Gastrocnemius medialis (tissue), 4 donors: Measurements from ENCODE around the gene C1QTNF1. TPM values are rescaled to one million over a fixed set of nuclear protein-coding genes. Genes with fewer than 3 reads are reported as not detected.

Experiments used
- ATAC-seq, 2 donors: fragments of 150-250 bp; one replicate each; pipeline ENCODE4 v1.9.1; 2016
- DNase-seq, 2 donors: peaks; one replicate each; pipeline ENCODE4 v3.0.0-alpha.2; 2019
- H3K27ac ChIP-seq, 4 donors: fragments of 200-600 bp; sonication (generic); 1 replicate in 1 of 4; 2 replicates in 3 of 4; pipeline ENCODE4 v1.5.1; 2016 to 2018; ENCODE audit warnings: mild to moderate bottlenecking in 2 of 4, moderate library complexity in 1 of 4
- H3K27me3 ChIP-seq, 3 donors: fragments of 200-600 bp; sonication (generic) in 2 of 3; 1 replicate in 1 of 3; 2 replicates in 2 of 3; pipeline versions ENCODE4 v1.5.1 to v1.6.0; 2016 to 2019; ENCODE audit warnings: mild to moderate bottlenecking in 1 of 3, moderate library complexity in 1 of 3
- H3K36me3 ChIP-seq, 2 donors: fragments of 200-600 bp; sonication (generic) in 1 of 2; one replicate each; pipeline ENCODE4 v1.5.1; 2017 to 2018
- H3K4me1 ChIP-seq, 2 donors: fragments of 200-600 bp; sonication (generic) in 1 of 2; one replicate each; pipeline ENCODE4 v1.5.1; 2016 to 2017; ENCODE audit warnings: mild to moderate bottlenecking in 2 of 2
- H3K4me3 ChIP-seq, 4 donors: fragments of 200-600 bp; sonication (generic) in 3 of 4; 1 replicate in 1 of 4; 2 replicates in 3 of 4; pipeline ENCODE4 v1.5.1; 2016 to 2019; ENCODE audit warnings: mild to moderate bottlenecking in 2 of 4
- H3K9me3 ChIP-seq, 3 donors: fragments of 200-600 bp; sonication (generic) in 2 of 3; 1 replicate in 1 of 3; 2 replicates in 2 of 3; pipeline ENCODE4 v1.5.1; 2016 to 2019
- CTCF ChIP-seq, 5 experiments: fragments of 450-650 bp in 3 of 5; fragments of 200-600 bp in 2 of 5; sonication (generic) in 2 of 5; IDR thresholded peaks in 4 of 5; conservative IDR thresholded peaks in 1 of 5; 1 replicate in 4 of 5; 2 replicates in 1 of 5; pipeline ENCODE4 v1.5.1; 2016 to 2019; ENCODE audit warnings: antibody characterized with exemption in 5 of 5, mild to moderate bottlenecking in 3 of 5, moderate library complexity in 3 of 5
- POLR2A ChIP-seq, 2 donors: fragments of 450-650 bp; IDR thresholded peaks; one replicate each; pipeline ENCODE4 v1.6.1; 2017; ENCODE audit warnings: antibody characterized with exemption in 2 of 2, mild to moderate bottlenecking in 2 of 2, moderate library complexity in 2 of 2
- in situ Hi-C, 4 donors: fragments of 200-750 bp; cut with MboI; loops; one replicate each; pipeline versions ENCODE4 v1.15.0 to v1.8.0; 2017; ENCODE audit warnings: low sequenced_read_pairs in 4 of 4
- intact Hi-C: fragments of 100-400 bp; cut with DNase I; formaldehyde crosslinking; loops from one replicate; pipeline ENCODE4 v1.15.1; 2023; ENCODE audit warnings: low total_unique reads
- total RNA-seq, 4 donors: library from RNA; depleted of rRNA; stranded (reverse); fragments of >200 nt; gene quantifications; one replicate each; pipeline versions ENCODE4 v1.1.0 to v1.2.3, GENCODE V29; 2016

Gene C1QTNF1
- total RNA-seq, 4 donors from 2014 or later, result 11.1 to 38.6 (median 21.2) TPM

DNA sequence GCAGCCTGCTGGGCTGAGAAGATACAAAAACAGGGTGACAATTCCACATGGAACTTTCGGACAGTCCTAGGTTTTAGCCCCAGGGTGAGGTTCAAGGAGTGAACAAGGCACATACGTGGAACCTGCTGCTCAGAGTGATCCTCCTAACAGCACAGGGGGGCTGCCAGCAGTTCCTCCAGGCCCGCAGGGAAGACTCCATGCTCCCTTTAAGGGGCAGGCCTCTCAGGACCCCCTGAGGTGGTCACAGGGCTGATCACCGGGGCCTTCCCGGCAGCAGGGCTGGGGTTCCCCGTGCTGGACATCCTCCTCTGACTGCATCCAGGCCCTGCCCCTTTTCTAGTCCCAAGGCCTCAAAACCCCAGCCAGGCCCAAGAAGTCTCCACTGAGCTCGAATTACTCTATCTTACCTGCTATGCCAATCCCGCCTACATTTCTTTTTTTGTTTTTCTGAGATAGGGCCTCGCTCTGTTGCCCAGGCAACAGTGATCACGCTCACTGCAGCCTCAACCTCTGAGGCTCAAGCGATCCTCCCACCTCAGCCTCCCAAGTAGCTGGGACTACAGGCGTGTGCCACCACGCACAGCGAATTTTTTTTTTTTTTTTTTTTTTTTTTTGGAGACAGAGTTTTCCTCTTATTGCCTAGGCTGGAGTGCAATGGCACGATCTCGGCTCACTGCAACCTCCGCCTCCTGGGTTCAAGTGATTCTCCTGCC, 24.8 kb upstream of the C1QTNF1 start:
- peaks cover 14 to 16% of the 10 kb centered on the region in 2 donors for H3K4me1 ChIP-seq

GRCh38 chr17:78999947-79000395, 24.0 kb upstream of the C1QTNF1 start:
- DNase-seq (no peak), ATAC-seq (no peak)
- no peaks in the 10 kb centered on the region for H3K9me3 ChIP-seq
- peaks cover 0 to 12% of the 10 kb centered on the region in 2 donors for H3K36me3 ChIP-seq
- no peak overlapping the region for H3K27ac ChIP-seq
- TF ChIP-seq POLR2A (IDR thresholded peaks at IDR 0.05) (no peak), CTCF (IDR thresholded peaks at IDR 0.05 in 4 of 5, conservative IDR thresholded peaks at IDR 0.05 in 1 of 5) (no peak)
- H3K27me3 ChIP-seq, result no peaks in the 10 kb centered on the region
- in situ Hi-C loops, result no loop called here
- intact Hi-C loops, result no loop called here
- peaks cover 14 to 16% of the 10 kb centered on the region in 2 donors for H3K4me1 ChIP-seq
- H3K4me3 ChIP-seq, result no peak overlapping the region

More for the DNA sequence above, 24.8 kb upstream of the C1QTNF1 start:
- no peaks in the 10 kb centered on the region for H3K9me3 ChIP-seq
- intact Hi-C loops (no loop called here), in situ Hi-C loops (no loop called here)
- ATAC-seq (no peak), DNase-seq (peak in 1 of 2 donors; percentile 5)
- peak overlapping the region in 2 of 4 donors; percentile 26 to 39 for H3K27ac ChIP-seq
- TF ChIP-seq POLR2A (IDR thresholded peaks at IDR 0.05) (no peak), CTCF (IDR thresholded peaks at IDR 0.05 in 4 of 5, conservative IDR thresholded peaks at IDR 0.05 in 1 of 5) (no peak)
- H3K36me3 ChIP-seq, result peaks cover 0 to 12% of the 10 kb centered on the region in 2 donors
- H3K4me3 ChIP-seq, result no peak overlapping the region
- H3K27me3 ChIP-seq, result no peaks in the 10 kb centered on the region

GRCh38 chr17:79000396-79001189, 23.4 kb upstream of the C1QTNF1 start:
- peaks cover 0 to 12% of the 10 kb centered on the region in 2 donors for H3K36me3 ChIP-seq
- H3K4me1 ChIP-seq, result peaks cover 14 to 19% of the 10 kb centered on the region in 2 donors
- intact Hi-C loops (no loop called here), in situ Hi-C loops (no loop called here)
- H3K27ac ChIP-seq, result no peak overlapping the region
- no peak for ATAC-seq
- TF ChIP-seq CTCF (IDR thresholded peaks at IDR 0.05 in 4 of 5, conservative IDR thresholded peaks at IDR 0.05 in 1 of 5), result no peak
- TF ChIP-seq POLR2A (IDR thresholded peaks at IDR 0.05), result no peak
- H3K27me3 ChIP-seq, result no peaks in the 10 kb centered on the region
- no peak overlapping the region for H3K4me3 ChIP-seq
- peak in 1 of 2 donors; percentile 8 for DNase-seq
- H3K9me3 ChIP-seq, result no peaks in the 10 kb centered on the region

DNA sequence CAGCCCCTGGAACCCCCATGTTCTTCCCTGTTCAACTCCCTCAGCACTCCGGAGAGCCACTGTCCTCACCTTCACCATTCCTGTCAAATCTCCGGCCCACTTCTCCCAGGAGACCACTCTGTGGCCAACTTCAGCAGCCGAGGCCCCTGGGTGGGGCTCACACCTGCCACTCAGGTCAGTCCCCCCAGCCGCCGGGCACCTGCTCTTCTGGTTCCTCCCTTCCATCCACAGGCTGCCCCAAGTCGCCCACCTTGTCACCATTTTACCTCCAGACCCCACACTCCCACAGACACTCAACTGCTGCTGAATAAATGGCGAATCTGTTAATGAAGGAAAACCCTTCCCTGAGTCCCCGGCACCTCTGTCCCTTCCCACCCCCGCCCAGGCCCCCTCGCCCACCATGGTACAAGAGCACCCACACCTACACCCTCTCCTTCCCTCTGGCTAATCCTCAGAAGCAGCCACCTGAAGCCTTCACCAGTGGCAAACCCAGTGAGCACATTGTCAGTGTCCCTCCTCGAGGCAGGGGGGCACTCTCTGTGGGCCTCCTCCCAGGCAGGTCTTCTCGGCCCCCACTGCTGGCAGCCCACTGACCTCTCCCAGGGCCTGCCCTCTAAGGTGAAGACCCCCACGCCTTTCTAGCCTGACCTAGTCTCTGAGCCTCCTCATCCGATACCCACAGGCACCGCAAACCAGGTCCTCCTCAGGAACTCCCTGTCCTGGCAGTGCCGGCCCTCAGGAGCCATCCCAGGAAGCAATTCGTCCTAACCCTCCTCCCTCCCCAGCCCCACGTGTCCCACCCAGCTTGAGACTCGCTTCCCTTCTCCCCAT, 22.6 kb upstream of the C1QTNF1 start:
- no peaks in the 10 kb centered on the region for H3K27me3 ChIP-seq
- ATAC-seq, result no peak
- no peak overlapping the region for H3K4me3 ChIP-seq
- in situ Hi-C loops (no loop called here), intact Hi-C loops (no loop called here)
- H3K27ac ChIP-seq, result no peak overlapping the region
- no peaks in the 10 kb centered on the region for H3K9me3 ChIP-seq
- peaks cover 5 to 12% of the 10 kb centered on the region in 2 donors for H3K4me1 ChIP-seq
- TF ChIP-seq POLR2A (IDR thresholded peaks at IDR 0.05) (no peak), CTCF (IDR thresholded peaks at IDR 0.05 in 4 of 5, conservative IDR thresholded peaks at IDR 0.05 in 1 of 5) (no peak)
- H3K36me3 ChIP-seq, result peaks cover 0 to 11% of the 10 kb centered on the region in 2 donors
- DNase-seq, result peak in 1 of 2 donors; percentile 10
